HCT116 (cell line): Measurements from ENCODE around the gene B3GALNT2.

Source experiments
- CTCF ChIP-seq, 3 experiments: fragments of 200-600 bp in 1 of 3; sonication (generic) in 1 of 3; IDR thresholded peaks in 2 of 3; conservative IDR thresholded peaks in 1 of 3; 2 replicates each; pipeline ENCODE4 v1.5.1; 2012 to 2017; ENCODE audit warnings: low read depth in 2 of 3, low read length in 2 of 3, antibody characterized with exemption in 1 of 3, borderline replicate concordance in 1 of 3, control low read depth in 1 of 3, mild to moderate bottlenecking in 1 of 3, mixed read lengths in 1 of 3, mixed run types in 1 of 3, moderate library complexity in 1 of 3; ENCODE audit not compliant: insufficient read depth in 1 of 3
- EZH2 ChIP-seq: fragments of 200-600 bp; sonication (generic); IDR thresholded peaks from 2 replicates; pipeline ENCODE4 v1.6.1; 2017; ENCODE audit warnings: antibody characterized with exemption, mixed run types
- POLR2A ChIP-seq: IDR thresholded peaks from 2 replicates; pipeline ENCODE4 v1.7.0; 2011; ENCODE audit warnings: borderline replicate concordance; ENCODE audit not compliant: insufficient read depth, insufficient read length; ENCODE audit errors: extremely low read depth
- ZFX ChIP-seq: fragments of 450-650 bp; IDR thresholded peaks from 2 replicates; pipeline ENCODE4 v1.6.1; 2017

- TF ChIP-seq POLR2A (no peak), CTCF (IDR thresholded peaks at IDR 0.05 in 2 of 3, conservative IDR thresholded peaks at IDR 0.05 in 1 of 3; ENCODE audit: borderline replicate concordance in 1 of 3, insufficient read depth in 1 of 3, low read depth in 2 of 3, low read length in 2 of 3) (peak in 2 of 3 experiments; percentile 20 to 23; a peak in 1 of 6 replicates), ZFX (no peak), EZH2 (no peak)
These were observed 7.4 kb upstream of the B3GALNT2 start for GRCh38 chr1:235511470-235512240.
